SKM-1 (cell line): Measurements from ENCODE around the gene XKR3.
"Not testable (repeated sequence)": the region's sequence is repeated elsewhere in the genome, so short reads cannot be mapped to it uniquely, and the experiment has no call there.

Experiments
- DNase-seq: peaks from one replicate; lab custom pipeline; 2025; ENCODE audit not compliant: unreplicated experiment; lab: John Stamatoyannopoulos, UW

Gene XKR3

DNA sequence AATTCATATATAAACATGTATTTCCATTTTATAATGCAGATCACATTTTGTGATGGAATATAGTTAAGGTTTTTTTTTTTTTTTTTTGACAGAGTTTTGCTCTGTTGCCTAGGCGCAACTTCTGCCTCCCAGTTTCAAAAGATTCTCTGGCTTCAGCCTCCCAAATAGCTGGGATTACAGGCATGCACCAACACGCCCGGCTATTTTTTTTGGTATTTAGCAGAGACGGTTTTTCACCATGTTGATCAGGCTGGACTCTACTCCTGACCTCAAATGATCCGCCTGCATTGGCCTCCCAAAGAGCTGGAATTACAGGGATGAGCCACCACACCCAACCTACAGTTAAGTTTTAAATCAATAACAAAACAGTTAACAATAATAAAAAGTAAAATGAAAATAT is 18.8 kb downstream of the XKR3 start:
- no peak for DNase-seq

GRCh38 chr22:16804882-16805281 is 20.3 kb downstream of the XKR3 start:
- DNase-seq: no peak

DNA sequence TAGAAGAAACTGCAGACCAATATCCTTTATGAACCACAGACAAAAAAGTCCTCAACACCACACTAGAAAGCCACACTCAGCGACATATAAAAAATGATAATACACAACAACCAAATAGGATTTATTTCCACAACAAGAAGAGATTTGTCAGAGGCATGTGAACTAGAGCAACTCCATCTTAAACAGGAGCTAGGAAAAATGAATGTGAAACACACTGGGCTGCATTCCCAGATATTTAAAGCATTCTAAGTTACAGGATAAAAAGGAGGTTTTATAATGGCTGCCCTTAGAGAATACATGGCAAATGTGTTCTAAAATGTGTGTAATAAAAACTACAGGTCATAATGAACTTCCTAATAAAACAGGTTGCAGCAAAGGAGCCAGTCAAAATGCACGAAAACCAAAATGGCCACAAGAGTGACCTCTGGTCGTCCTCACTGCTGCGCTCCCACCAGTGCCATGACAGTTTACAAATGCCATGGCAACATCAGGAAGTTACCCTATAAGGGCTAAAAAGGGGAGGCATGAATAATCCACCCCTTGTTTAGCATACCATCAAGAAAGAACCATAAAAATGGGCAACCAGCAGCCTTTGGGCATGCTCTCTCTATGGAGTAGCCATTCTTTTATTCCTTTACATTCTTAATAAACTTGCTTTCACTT is 21.8 kb downstream of the XKR3 start:
- DNase-seq: no peak

- DNase-seq: no peak
Observed at GRCh38 chr22:16801571-16801970, 23.6 kb downstream of the XKR3 start.

GRCh38 chr22:16801088-16801487 is 24.1 kb downstream of the XKR3 start:
- DNase-seq: no peak

GRCh38 chr22:16800358-16800757 is 24.9 kb downstream of the XKR3 start:
- no peak for DNase-seq

GRCh38 chr22:16795504-16795903 is 29.7 kb downstream of the XKR3 start:
- DNase-seq: not testable (repeated sequence)

GRCh38 chr22:16793831-16794230 is 31.4 kb downstream of the XKR3 start:
- DNase-seq: no peak

GRCh38 chr22:16789860-16790493 is 35.2 kb downstream of the XKR3 start:
- DNase-seq: no peak

DNA sequence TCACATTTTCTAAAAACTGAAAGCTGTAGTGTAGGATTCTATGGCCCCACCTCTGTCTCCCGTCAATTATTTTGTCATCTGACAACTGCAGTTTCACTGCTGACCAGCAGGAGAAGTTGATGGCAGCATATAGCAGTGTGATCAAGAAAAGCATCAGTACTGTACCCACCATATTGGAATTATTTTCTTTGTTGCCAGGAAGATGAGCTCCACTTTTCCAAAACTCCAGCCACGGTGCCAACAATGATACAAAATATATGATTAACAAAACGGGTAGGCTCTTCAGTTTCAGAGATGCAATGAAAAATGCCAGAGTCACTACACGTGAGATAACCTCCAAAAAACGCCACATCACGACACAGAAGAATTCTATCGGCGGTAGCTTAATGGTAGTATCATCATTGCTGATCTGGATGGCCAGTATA is 41.3 kb downstream of the XKR3 start:
- DNase-seq: no peak

DNA sequence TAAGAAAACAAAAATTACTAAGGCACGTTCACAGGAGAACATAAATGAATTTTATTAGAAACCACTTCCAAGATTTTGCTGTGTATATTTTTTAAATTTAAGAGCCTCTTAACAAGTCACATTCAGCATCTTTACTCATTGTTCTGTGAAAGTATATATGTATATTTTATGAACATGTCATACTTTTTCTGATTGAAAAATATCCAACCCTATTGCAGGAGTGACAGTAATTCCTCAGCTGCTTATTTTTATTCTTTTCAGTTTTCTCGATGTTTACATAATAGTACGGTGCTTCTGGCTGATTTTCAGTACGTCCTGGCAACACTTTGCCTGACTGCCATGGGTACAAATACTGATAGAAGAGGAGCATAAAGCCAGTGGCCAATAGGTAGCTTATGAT is 41.8 kb downstream of the XKR3 start:
- DNase-seq: no peak

GRCh38 chr22:16781764-16782329 is 43.4 kb downstream of the XKR3 start:
- DNase-seq: no peak

DNA sequence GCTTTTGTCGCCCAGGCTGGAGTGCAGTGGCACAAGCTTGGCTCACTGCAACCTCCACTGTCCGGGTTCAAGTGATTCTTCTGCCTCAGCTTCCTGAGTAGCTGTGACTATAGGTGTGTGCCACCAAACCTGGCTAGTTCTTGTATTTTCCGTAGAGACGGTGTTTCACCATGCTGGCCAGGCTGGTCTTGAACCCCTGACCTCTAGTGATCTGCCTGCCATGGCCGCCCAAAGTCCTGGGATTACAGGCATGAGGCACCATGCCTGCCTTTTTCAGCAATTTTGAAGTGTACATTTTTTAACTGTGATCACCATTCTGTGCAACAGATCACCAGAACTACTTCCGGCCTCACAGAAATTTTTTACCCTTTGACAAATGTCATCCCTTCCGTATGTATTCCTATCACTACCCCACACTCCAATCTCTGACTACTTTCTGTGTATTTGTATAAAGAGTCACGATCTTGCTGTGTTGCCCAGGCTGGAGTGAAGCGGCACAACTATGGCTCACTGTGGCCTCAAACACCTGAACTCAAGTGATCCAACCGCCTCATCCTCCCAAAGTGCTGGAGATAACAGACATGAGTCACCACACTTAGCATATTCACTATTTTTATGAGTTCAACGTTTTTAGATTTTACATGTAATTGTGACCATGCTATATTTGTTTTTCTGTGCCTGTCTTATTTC is 44.0 kb downstream of the XKR3 start:
- DNase-seq: no peak

GRCh38 chr22:16777284-16777924 is 47.8 kb downstream of the XKR3 start:
- no peak for DNase-seq

DNA sequence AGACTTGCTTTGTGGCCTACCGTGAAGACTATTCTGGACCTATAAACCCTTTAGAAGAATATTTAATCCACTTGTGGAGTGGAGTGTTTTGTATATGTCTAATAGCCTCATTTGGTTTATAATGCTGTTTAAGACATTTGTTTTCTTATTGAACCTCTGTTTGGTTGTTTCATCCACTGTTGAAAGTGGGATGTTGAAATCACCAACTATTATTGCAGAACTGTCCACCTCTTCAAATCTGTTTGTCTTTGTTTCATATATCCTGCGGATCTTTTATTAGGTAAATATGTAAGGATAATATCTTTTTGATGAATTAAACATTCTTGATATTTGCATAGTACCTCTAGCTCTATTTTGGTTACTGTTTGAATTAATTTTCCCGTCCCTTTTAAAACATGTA is 49.1 kb downstream of the XKR3 start:
- no peak for DNase-seq

GRCh38 chr22:16774911-16775500 is 50.2 kb downstream of the XKR3 start:
- peak; percentile 26 for DNase-seq

GRCh38 chr22:16771569-16771968 is 53.6 kb downstream of the XKR3 start:
- not testable (repeated sequence) for DNase-seq

GRCh38 chr22:16767927-16768326 is 57.3 kb downstream of the XKR3 start:
- DNase-seq: not testable (repeated sequence)

GRCh38 chr22:16762224-16762623 is 63.0 kb downstream of the XKR3 start:
- not testable (repeated sequence) for DNase-seq

- DNase-seq: not testable (repeated sequence)
Observed at GRCh38 chr22:16760416-16760815, 64.8 kb downstream of the XKR3 start.

DNA sequence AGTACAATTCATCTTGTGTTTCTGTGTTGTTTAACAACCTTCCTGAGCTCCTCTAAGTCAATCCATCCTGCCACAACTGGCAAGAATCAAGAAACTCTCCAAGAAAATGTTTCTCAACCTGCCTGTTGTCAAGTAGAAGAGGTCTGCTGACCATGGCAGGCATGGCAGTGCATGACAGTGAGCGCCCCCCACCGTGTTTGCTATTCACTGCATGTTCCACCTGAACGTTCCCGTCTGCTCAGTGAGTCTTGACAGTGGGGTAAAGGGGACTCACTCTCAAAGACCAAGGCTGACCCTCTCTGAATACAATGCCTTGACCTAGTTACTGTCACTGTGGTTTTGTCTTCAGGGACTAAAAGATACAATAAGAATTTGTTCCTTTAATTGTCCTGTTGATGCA is 75.9 kb downstream of the XKR3 start:
- not testable (repeated sequence) for DNase-seq
